Epithelial cell of prostate (primary cell): ENCODE measurements around the gene PIGP.
"Not testable (repeated sequence)": the region's sequence is repeated elsewhere in the genome, so short reads cannot be mapped to it uniquely, and the experiment has no call there.

Source experiments
- DNase-seq: peaks from one replicate; pipeline ENCODE4 v3.0.0-alpha.2; 2011; ENCODE audit warnings: low read depth, low spot score
- H3K27ac ChIP-seq: fragments of 450-650 bp; 2 replicates; pipeline ENCODE4 v1.5.1; 2017; ENCODE audit warnings: mild to moderate bottlenecking

The PIGP gene

GRCh38 chr21:37072988-37073416 is at the start of gene PIGP, which contains the start of gene TTC3:
Gene PIGP (minus strand): TSS chr21:37073071. CDS start chr21:37072515, 556 bp downstream.
Gene TTC3 (plus strand): TSS chr21:37073254. CDS start chr21:37087258, 14,004 bp downstream.
- DNase-seq = peak; percentile 64
- H3K27ac ChIP-seq = peak within 1 kb of the TSS; percentile 79

- DNase-seq = no peak
- no peak overlapping the region for H3K27ac ChIP-seq
Observed at GRCh38 chr21:37119421-37120218, 46.7 kb upstream of the PIGP start.

GRCh38 chr21:37118187-37118826 is 45.4 kb upstream of the PIGP start:
- H3K27ac ChIP-seq = no peak overlapping the region
- no peak for DNase-seq

- H3K27ac ChIP-seq = no peak overlapping the region
- DNase-seq = no peak
Observed at GRCh38 chr21:37117204-37117603, 44.3 kb upstream of the PIGP start.

- not testable (repeated sequence) for DNase-seq, H3K27ac ChIP-seq
Observed at GRCh38 chr21:37116459-37116858, 43.6 kb upstream of the PIGP start.

GRCh38 chr21:37114301-37114700 is 41.4 kb upstream of the PIGP start:
- DNase-seq, H3K27ac ChIP-seq: not testable (repeated sequence)

- not testable (repeated sequence) for DNase-seq, H3K27ac ChIP-seq
Observed at GRCh38 chr21:37111029-37111428, 38.2 kb upstream of the PIGP start.

GRCh38 chr21:37106998-37107397 is 34.1 kb upstream of the PIGP start:
- DNase-seq = no peak
- H3K27ac ChIP-seq = no peak overlapping the region

- DNase-seq = not testable (repeated sequence)
- peak overlapping the region; percentile 38 for H3K27ac ChIP-seq
Observed at GRCh38 chr21:37102746-37103145, 29.9 kb upstream of the PIGP start.

- no peak overlapping the region for H3K27ac ChIP-seq
- no peak for DNase-seq
Observed at GRCh38 chr21:37101384-37101783, 28.5 kb upstream of the PIGP start.

GRCh38 chr21:37100316-37100715 is 27.4 kb upstream of the PIGP start:
- no peak overlapping the region for H3K27ac ChIP-seq
- DNase-seq = no peak

- no peak for DNase-seq
- no peak overlapping the region for H3K27ac ChIP-seq
Observed at GRCh38 chr21:37098751-37099150, 25.9 kb upstream of the PIGP start.

GRCh38 chr21:37095821-37096220 is 22.9 kb upstream of the PIGP start:
- DNase-seq = no peak
- H3K27ac ChIP-seq = no peak overlapping the region

- H3K27ac ChIP-seq = no peak overlapping the region
- DNase-seq = no peak
Observed at GRCh38 chr21:37093977-37094376, 21.1 kb upstream of the PIGP start.

GRCh38 chr21:37088186-37088735 is 15.4 kb upstream of the PIGP start:
- no peak overlapping the region for H3K27ac ChIP-seq
- no peak for DNase-seq

- H3K27ac ChIP-seq = no peak overlapping the region
- no peak for DNase-seq
Observed at GRCh38 chr21:37087188-37087587, 14.3 kb upstream of the PIGP start.

- no peak overlapping the region for H3K27ac ChIP-seq
- no peak for DNase-seq
Observed at GRCh38 chr21:37085726-37086125, 12.9 kb upstream of the PIGP start.

GRCh38 chr21:37082856-37083528 is 10.1 kb upstream of the PIGP start:
- H3K27ac ChIP-seq = no peak overlapping the region
- no peak for DNase-seq

GRCh38 chr21:37082375-37082774 is 9.5 kb upstream of the PIGP start:
- H3K27ac ChIP-seq = no peak overlapping the region
- DNase-seq = no peak

- DNase-seq = no peak
- no peak overlapping the region for H3K27ac ChIP-seq
Observed at GRCh38 chr21:37079211-37079824, 6.4 kb upstream of the PIGP start.
